NOMO-1 treated with dmso at 0.1 percent for 144 hours (cell line): ENCODE measurements around the gene CFAP97.

ENCODE experiments used
- DNase-seq: peaks from one replicate; lab custom pipeline; 2025; ENCODE audit not compliant: unreplicated experiment; lab: John Stamatoyannopoulos, UW

Gene CFAP97

GRCh38 chr4:185110375-185110823, 93.4 kb downstream of the CFAP97 start:
- no peak for DNase-seq

GRCh38 chr4:185109736-185110135, 94.1 kb downstream of the CFAP97 start:
- no peak for DNase-seq
